Measurements from ENCODE around the gene ERC2. TPM values are rescaled to one million over a fixed set of nuclear protein-coding genes. Genes with fewer than 3 reads are reported as not detected.

ERC2 gene
- total and polyA plus RNA-seq, 8 donors: 1.2 to 4.8 (median 2.3) TPM

- Histone ChIP-seq H3K4me1 (no peaks in the 10 kb centered on the region), H3K4me3 (no peak overlapping the region), H3K36me3 (no peaks in the 10 kb centered on the region), H3K9me3 (no peaks in the 10 kb centered on the region), H3K27ac (no peak overlapping the region), H3K27me3 (no peaks in the 10 kb centered on the region)
- whole genome bisulfite sequencing, 2 donors: 84 to 92% methylated on average over 1 of the region's 1 CpG
- no peak for DNase-seq
- no peak for FAIRE-seq
- intact Hi-C loops (cut with DNase I): no loop called here
- no peak for TF ChIP-seq CTCF (IDR thresholded peaks at IDR 0.05)
- ATAC-seq: no peak
Observed at GRCh38 chr3:55792009-55792408, 676.3 kb downstream of the ERC2 start.

GRCh38 chr3:55790596-55791350 lies 677.5 kb downstream of the ERC2 start:
- FAIRE-seq (no peak), ATAC-seq (no peak), DNase-seq (no peak)
- H3K36me3 ChIP-seq: no peaks in the 10 kb centered on the region
- WGBS, 2 donors: 75 to 79% methylated on average over 3 of the region's 3 CpGs
- no peaks in the 10 kb centered on the region for H3K27me3 ChIP-seq
- no peaks in the 10 kb centered on the region for H3K9me3 ChIP-seq
- TF ChIP-seq CTCF (IDR thresholded peaks at IDR 0.05): no peak
- intact Hi-C loops (cut with DNase I): no loop called here
- H3K4me1 ChIP-seq: no peaks in the 10 kb centered on the region
- H3K27ac ChIP-seq: no peak overlapping the region
- H3K4me3 ChIP-seq: no peak overlapping the region

- Histone ChIP-seq H3K4me3 (no peak overlapping the region), H3K27ac (no peak overlapping the region), H3K36me3 (no peaks in the 10 kb centered on the region), H3K27me3 (no peaks in the 10 kb centered on the region), H3K9me3 (no peaks in the 10 kb centered on the region), H3K4me1 (no peaks in the 10 kb centered on the region)
- no peak for ATAC-seq
- DNase-seq: no peak
- no peak for TF ChIP-seq CTCF (IDR thresholded peaks at IDR 0.05)
- no peak for FAIRE-seq
- intact Hi-C loops (cut with DNase I): no loop called here
- 74 to 84% methylated on average over 2 of the region's 2 CpGs for WGBS, 2 donors
Observed at GRCh38 chr3:55789516-55789915, 678.8 kb downstream of the ERC2 start.

GRCh38 chr3:55782807-55783206 lies 685.5 kb downstream of the ERC2 start:
- TF ChIP-seq CTCF (IDR thresholded peaks at IDR 0.05): no peak
- H3K27ac ChIP-seq: no peak overlapping the region
- no peaks in the 10 kb centered on the region for H3K27me3 ChIP-seq
- H3K9me3 ChIP-seq: no peaks in the 10 kb centered on the region
- H3K4me1 ChIP-seq: peaks cover 0 to 6% (median 0%) of the 10 kb centered on the region in 3 donors
- intact Hi-C loops (cut with DNase I): no loop called here
- no peak for FAIRE-seq
- 74 to 75% methylated on average over 3 of the region's 3 CpGs for WGBS, 2 donors
- no peak overlapping the region for H3K4me3 ChIP-seq
- ATAC-seq: no peak
- no peak for DNase-seq
- no peaks in the 10 kb centered on the region for H3K36me3 ChIP-seq

- DNase-seq (no peak), FAIRE-seq (no peak), ATAC-seq (peak in 1 of 4 donors; percentile 34)
- intact Hi-C loops (cut with DNase I): no loop called here
- Histone ChIP-seq H3K27me3 (no peaks in the 10 kb centered on the region), H3K9me3 (no peaks in the 10 kb centered on the region), H3K36me3 (no peaks in the 10 kb centered on the region), H3K4me3 (no peak overlapping the region), H3K27ac (no peak overlapping the region), H3K4me1 (peaks cover 0 to 6% (median 0%) of the 10 kb centered on the region in 3 donors)
- 36 to 42% methylated on average over 4 of the region's 4 CpGs for WGBS, 2 donors
- TF ChIP-seq CTCF (IDR thresholded peaks at IDR 0.05): no peak
Observed at GRCh38 chr3:55782351-55782750, 685.9 kb downstream of the ERC2 start.
